Smooth muscle cell (in vitro differentiated cells): Measurements from ENCODE around the gene MDC1. TPM values are rescaled to one million over a fixed set of nuclear protein-coding genes. Genes with fewer than 3 reads are reported as not detected.
"Not testable (repeated sequence)": the region's sequence is repeated elsewhere in the genome, so short reads cannot be mapped to it uniquely, and the experiment has no call there.

Source experiments
- DNase-seq: peaks from one replicate; lab custom pipeline; 2025; ENCODE audit not compliant: unreplicated experiment; lab: John Stamatoyannopoulos, UW
- H2AFZ ChIP-seq: fragments of 200-600 bp; sonication (generic); 2 replicates; pipeline ENCODE4 v1.6.0; 2016; ENCODE audit warnings: antibody characterized with exemption, low read depth, mild to moderate bottlenecking
- H3F3A ChIP-seq: fragments of 200-600 bp; sonication (generic); 2 replicates; pipeline ENCODE4 v1.6.0; 2017; ENCODE audit warnings: antibody characterized with exemption, low read depth
- H3K27ac ChIP-seq: fragments of 200-600 bp; sonication (generic); 2 replicates; pipeline ENCODE4 v1.5.1; 2016; ENCODE audit warnings: low read depth, mild to moderate bottlenecking
- H3K27me3 ChIP-seq: fragments of 200-600 bp; sonication (generic); 2 replicates; pipeline ENCODE4 v1.6.1; 2016; ENCODE audit warnings: low read depth, mild to moderate bottlenecking
- H3K36me3 ChIP-seq: fragments of 200-600 bp; sonication (generic); 2 replicates; pipeline ENCODE4 v1.5.1; 2016; ENCODE audit warnings: low read depth
- H3K4me1 ChIP-seq: fragments of 200-600 bp; sonication (generic); 2 replicates; pipeline ENCODE4 v1.5.1; 2016; ENCODE audit warnings: low read depth
- H3K4me2 ChIP-seq: fragments of 200-600 bp; sonication (generic); 2 replicates; pipeline ENCODE4 v1.6.0; 2016; ENCODE audit warnings: mild to moderate bottlenecking
- H3K4me3 ChIP-seq: fragments of 200-600 bp; sonication (generic); 2 replicates; pipeline ENCODE4 v1.5.1; 2016; ENCODE audit warnings: mild to moderate bottlenecking
- H3K79me2 ChIP-seq: fragments of 200-600 bp; sonication (generic); 2 replicates; pipeline ENCODE4 v1.6.0; 2016; ENCODE audit warnings: low read depth, mild to moderate bottlenecking
- H3K9ac ChIP-seq: fragments of 200-600 bp; sonication (generic); 2 replicates; pipeline ENCODE4 v1.6.0; 2016; ENCODE audit warnings: low read depth
- H3K9me3 ChIP-seq: fragments of 200-600 bp; sonication (generic); replicated peaks from 2 replicates; pipeline ENCODE4 v1.5.1; 2016; ENCODE audit warnings: low read depth
- H4K20me1 ChIP-seq: fragments of 200-600 bp; sonication (generic); 2 replicates; pipeline ENCODE4 v1.6.0; 2016; ENCODE audit warnings: low read depth
- WGBS: methylation state at CpG from one replicate; pipeline ENCODE4 v1.1.7; 2016; ENCODE audit warnings: low lambda C conversion rate; 5-methylcytosine and 5-hydroxymethylcytosine counted together
- polyA plus RNA-seq: library from polyadenylated mRNA; unstranded; fragments of >200 nt; fragmentation: Nextera tagmentation; extraction: Ambion mirVana; gene quantifications from 2 replicates; pipeline ENCODE4 v1.2.1, GENCODE V29; 2016
- total RNA-seq: library from RNA; depleted of rRNA; stranded (reverse); fragments of >200 nt; gene quantifications from 2 replicates; pipeline ENCODE4 v1.2.3, GENCODE V29; 2014
- TF ChIP-seq, protein P1 (sequence below): fragments of 200-600 bp; sonication (generic); IDR thresholded peaks from 2 replicates; pipeline ENCODE4 v1.5.1; 2017; ENCODE audit warnings: borderline replicate concordance, mild to moderate bottlenecking, antibody characterized with exemption; ENCODE audit not compliant: insufficient read depth, poor library complexity, severe bottlenecking

MDC1 gene
- total and polyA plus RNA-seq, 2 experiments from 2014 or later = 7.0 to 17.1 TPM

DNA sequence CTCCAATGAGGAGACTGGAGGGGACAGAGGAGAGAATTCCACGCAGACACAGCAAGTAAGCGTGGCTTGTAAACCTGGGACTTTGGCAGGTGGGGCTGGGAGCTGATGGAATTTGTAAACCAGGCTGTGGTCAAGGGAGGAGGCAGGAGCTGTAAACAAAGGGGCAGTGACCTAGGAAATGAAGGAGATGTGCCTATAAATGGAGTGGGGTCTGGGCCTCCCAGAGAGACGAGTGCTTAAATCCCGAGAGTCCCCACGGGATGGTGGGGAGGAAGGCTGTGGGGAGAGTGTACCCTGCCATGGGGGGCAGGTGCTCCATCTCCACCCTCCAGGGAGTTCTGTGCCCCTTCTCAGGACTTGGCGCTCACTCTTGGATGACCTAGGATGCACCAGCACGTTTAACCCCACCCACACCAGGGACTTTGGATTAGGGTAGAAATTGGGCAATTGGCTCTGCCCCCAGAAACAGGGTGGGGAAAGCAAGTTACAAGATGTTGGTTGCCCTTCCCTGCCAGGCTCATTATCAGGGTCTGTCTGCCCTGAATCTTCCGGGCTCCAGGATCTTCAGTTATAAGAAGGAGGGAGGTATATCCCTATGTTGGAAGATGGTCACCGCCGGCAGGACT lies 40.3 kb downstream of the MDC1 start:
- TF ChIP-seq, protein P1, sequence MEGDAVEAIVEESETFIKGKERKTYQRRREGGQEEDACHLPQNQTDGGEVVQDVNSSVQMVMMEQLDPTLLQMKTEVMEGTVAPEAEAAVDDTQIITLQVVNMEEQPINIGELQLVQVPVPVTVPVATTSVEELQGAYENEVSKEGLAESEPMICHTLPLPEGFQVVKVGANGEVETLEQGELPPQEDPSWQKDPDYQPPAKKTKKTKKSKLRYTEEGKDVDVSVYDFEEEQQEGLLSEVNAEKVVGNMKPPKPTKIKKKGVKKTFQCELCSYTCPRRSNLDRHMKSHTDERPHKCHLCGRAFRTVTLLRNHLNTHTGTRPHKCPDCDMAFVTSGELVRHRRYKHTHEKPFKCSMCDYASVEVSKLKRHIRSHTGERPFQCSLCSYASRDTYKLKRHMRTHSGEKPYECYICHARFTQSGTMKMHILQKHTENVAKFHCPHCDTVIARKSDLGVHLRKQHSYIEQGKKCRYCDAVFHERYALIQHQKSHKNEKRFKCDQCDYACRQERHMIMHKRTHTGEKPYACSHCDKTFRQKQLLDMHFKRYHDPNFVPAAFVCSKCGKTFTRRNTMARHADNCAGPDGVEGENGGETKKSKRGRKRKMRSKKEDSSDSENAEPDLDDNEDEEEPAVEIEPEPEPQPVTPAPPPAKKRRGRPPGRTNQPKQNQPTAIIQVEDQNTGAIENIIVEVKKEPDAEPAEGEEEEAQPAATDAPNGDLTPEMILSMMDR = no peak
- H3K27ac ChIP-seq = no peak overlapping the region
- no peak overlapping the region for H2AFZ ChIP-seq
- WGBS = 98% methylated on average over 10 of the region's 10 CpGs
- H3F3A ChIP-seq = peaks cover 12% of the 10 kb centered on the region
- H3K9me3 ChIP-seq = no peaks in the 10 kb centered on the region
- peaks cover 24% of the 10 kb centered on the region for H3K4me1 ChIP-seq
- H3K79me2 ChIP-seq = peaks cover 47% of the 10 kb centered on the region
- H3K4me2 ChIP-seq = no peak overlapping the region
- peaks cover 61% of the 10 kb centered on the region for H4K20me1 ChIP-seq
- no peak overlapping the region for H3K4me3 ChIP-seq
- no peak overlapping the region for H3K9ac ChIP-seq
- DNase-seq = no peak
- H3K36me3 ChIP-seq = no peaks in the 10 kb centered on the region
- H3K27me3 ChIP-seq = no peaks in the 10 kb centered on the region

DNA sequence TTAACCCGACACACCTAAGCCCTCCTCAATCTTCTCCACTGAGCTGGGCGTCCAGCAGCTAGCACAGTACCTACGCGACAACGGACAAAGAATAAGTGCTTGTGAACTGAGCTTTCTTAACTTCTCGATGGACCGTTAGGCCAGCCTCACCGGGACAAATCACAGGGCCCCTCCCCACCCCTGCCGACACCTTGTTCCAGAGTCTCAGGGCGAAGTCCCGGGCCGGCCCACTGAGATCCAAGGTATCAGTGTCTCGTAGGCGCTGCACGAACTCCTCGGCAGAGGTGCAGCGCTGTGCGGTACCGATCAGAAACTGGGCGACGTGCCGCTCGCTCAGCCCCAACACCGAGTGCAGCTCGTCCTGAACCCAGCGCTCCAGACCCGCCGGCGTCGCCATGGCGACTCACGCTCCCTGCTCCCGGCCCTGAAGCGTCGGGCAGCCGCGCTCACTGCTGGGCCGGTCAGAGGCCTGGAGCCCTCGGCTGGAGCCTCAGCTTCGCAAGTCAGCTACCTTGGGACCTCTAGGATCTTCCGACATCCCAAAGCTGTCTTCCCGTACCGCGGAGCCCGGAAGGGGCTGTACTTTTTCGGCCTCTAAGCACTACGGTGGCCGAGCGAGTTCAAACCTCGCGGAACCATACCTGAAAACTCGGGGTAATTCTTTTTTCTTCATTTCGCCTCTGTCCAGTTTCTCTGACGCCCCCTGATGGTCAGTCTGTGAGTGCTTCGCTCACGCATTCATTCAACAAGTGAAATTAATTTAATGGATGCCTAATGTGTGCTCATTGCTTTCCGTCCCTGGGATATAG lies 44.4 kb downstream of the MDC1 start, which contains the start of gene DHX16:
Gene DHX16, minus strand, starts transcription at position 562 of the 809 bp plus-strand sequence. Its CDS starts 165 bp downstream, at position 397.
- WGBS = 2% methylated on average over 57 of the region's 57 CpGs
- H4K20me1 ChIP-seq = peaks cover 22% of the 10 kb centered on the region
- H3K36me3 ChIP-seq = no peaks in the 10 kb centered on the region
- no peaks in the 10 kb centered on the region for H3K9me3 ChIP-seq
- peaks cover 18% of the 10 kb centered on the region for H3K79me2 ChIP-seq
- peak; percentile 63 for DNase-seq
- H3K9ac ChIP-seq = peak within 1 kb of the TSS; percentile 85
- peaks cover 8% of the 10 kb centered on the region for H3F3A ChIP-seq
- H3K27ac ChIP-seq = peak within 1 kb of the TSS; percentile 43
- peak within 1 kb of the TSS; percentile 95 for H3K4me2 ChIP-seq
- H2AFZ ChIP-seq = peak within 1 kb of the TSS; percentile 87
- H3K27me3 ChIP-seq = no peaks in the 10 kb centered on the region
- peaks cover 6% of the 10 kb centered on the region for H3K4me1 ChIP-seq
- H3K4me3 ChIP-seq = peak within 1 kb of the TSS; percentile 92
- TF ChIP-seq, protein P1 = peak; percentile 78

DNA sequence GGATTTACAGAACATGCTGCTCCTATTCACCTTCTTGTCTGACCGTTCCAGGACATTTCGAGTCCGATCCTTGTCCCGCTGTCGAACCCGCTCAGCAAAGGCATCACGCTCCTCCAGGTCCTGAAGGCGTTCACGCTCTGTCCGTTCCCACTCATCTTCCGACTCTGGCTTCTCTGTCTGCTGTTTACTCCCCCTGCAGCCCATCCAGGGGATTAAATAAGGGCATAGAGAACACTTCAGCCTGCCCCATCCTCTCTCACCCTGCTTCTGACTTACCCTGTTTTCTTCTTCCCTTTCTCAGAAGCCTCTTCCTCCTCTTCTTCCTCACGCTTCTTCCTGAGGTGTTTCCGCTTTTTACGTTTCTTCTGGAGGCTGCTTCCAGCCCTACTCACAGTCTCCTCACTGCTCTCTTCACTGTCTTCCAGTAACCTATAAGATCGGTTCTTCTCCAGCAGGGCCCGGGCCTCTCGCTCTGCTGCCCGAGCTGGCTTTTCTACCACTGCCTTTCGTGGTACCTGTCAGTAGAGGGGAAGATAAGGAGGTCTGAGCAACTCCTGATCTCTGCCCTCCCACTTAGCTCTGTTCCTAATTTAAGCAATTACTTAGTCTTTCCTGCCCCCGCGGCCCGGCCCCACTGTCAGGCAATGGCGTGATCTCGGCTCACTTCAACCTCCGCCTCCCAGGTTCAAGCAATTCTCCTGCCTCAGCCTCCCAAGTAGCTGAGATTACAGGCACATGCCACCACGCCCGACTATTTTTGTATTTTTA lies 46.1 kb downstream of the MDC1 start:
- TF ChIP-seq, protein P1 = no peak
- Histone ChIP-seq H2AFZ (no peak overlapping the region), H3K9ac (no peak overlapping the region), H3K27ac (no peak overlapping the region), H3K27me3 (no peaks in the 10 kb centered on the region), H3K4me3 (no peak overlapping the region), H3K9me3 (no peaks in the 10 kb centered on the region), H3K4me1 (peaks cover 6% of the 10 kb centered on the region), H3K79me2 (peaks cover 18% of the 10 kb centered on the region), H4K20me1 (peaks cover 7% of the 10 kb centered on the region), H3K4me2 (peak overlapping the region; percentile 95), H3K36me3 (no peaks in the 10 kb centered on the region), H3F3A (no peaks in the 10 kb centered on the region)
- 94% methylated on average over 27 of the region's 27 CpGs for WGBS
- no peak for DNase-seq

DNA sequence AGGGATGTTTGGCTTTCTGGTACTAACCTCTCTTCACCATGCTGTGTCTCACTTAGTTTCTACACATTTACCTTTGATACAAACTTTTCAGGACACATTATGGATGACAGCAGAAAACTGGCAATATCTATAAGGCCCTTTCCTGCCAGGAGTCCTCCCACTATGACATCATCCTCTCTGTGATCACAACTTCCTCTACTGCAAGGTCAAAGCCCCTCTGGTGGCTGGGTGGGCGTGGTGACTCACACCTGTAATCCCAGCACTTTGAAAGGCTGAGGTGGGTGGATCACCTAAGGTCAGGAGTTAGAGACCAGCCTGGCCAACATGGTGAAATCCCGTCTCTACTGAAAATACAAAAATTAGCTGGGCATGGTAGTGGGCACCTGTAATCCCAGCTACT lies 50.8 kb downstream of the MDC1 start:
- 73% methylated on average over 2 of the region's 2 CpGs for WGBS
- not testable (repeated sequence) for H4K20me1 ChIP-seq, H3K79me2 ChIP-seq, H3K4me3 ChIP-seq, H3K27me3 ChIP-seq, H3K36me3 ChIP-seq, H3K9me3 ChIP-seq, H3K9ac ChIP-seq, H2AFZ ChIP-seq, H3K4me2 ChIP-seq, H3K4me1 ChIP-seq, DNase-seq, H3K27ac ChIP-seq, H3F3A ChIP-seq
